IMR-90 (cell line): ENCODE data around the gene DDX20. TPM values are rescaled to one million over a fixed set of nuclear protein-coding genes. Genes with fewer than 3 reads are reported as not detected.

Experiments used
- ATAC-seq: fragments of 200-7000 bp; cut with Tn5 transposase; 2 replicates; pipeline ENCODE4 v1.9.1; 2020; ENCODE audit warnings: low read depth, mild to moderate bottlenecking, moderate library complexity
- BruUV-seq: library from RNA; stranded (reverse); fragments of 400-500 nt; replicated peaks from 2 replicates; lab custom pipeline; 2021; lab: Mats Ljungman, UMichigan
- CTCF ChIA-PET: fragments of 300-600 bp; formaldehyde crosslinking; extraction: SDS; loops from one replicate; lab custom pipeline; 2021; ENCODE audit warnings: antibody characterized with exemption; lab: Yijun Ruan, JAX
- POLR2A ChIA-PET: fragments of 300-600 bp; sonication (Branson Sonifier 250); formaldehyde crosslinking; loops from one replicate; lab custom pipeline; 2022; ENCODE audit warnings: antibody characterized with exemption; ENCODE audit not compliant: unreplicated experiment; lab: Charles Lee
- DNase-seq: peaks from one replicate; pipeline ENCODE4 v3.0.0; 2013
- H2AFZ ChIP-seq: replicated peaks from 2 replicates; pipeline ENCODE3; 2013; ENCODE audit warnings: low read length, mild to moderate bottlenecking; ENCODE audit not compliant: poor library complexity
- H2AK5ac ChIP-seq: 2 replicates; pipeline ENCODE4 v1.6.1; 2013; ENCODE audit warnings: low read depth, low read length, inconsistent platforms
- H2AK9ac ChIP-seq: replicated peaks from 2 replicates; pipeline ENCODE3; 2013; ENCODE audit warnings: mild to moderate bottlenecking, low read depth, low read length, moderate library complexity; ENCODE audit not compliant: poor library complexity
- H2BK120ac ChIP-seq: 2 replicates; pipeline ENCODE4 v1.6.1; 2013; ENCODE audit warnings: low read depth, low read length, inconsistent platforms
- H2BK15ac ChIP-seq: 3 replicates; pipeline ENCODE4 v1.6.1; 2013; ENCODE audit warnings: low read depth, low read length, inconsistent platforms
- H2BK20ac ChIP-seq: 2 replicates; pipeline ENCODE4 v1.6.1; 2013; ENCODE audit warnings: low read depth, mild to moderate bottlenecking, inconsistent platforms, low read length, moderate library complexity
- H2BK5ac ChIP-seq: 2 replicates; pipeline ENCODE4 v1.6.1; 2013; ENCODE audit warnings: mild to moderate bottlenecking, low read depth, low read length, inconsistent platforms; ENCODE audit not compliant: poor library complexity, severe bottlenecking
- H3K14ac ChIP-seq: replicated peaks from 2 replicates; pipeline ENCODE4 v1.6.1; 2013; ENCODE audit warnings: low read depth, low read length, inconsistent platforms
- H3K18ac ChIP-seq: 2 replicates; pipeline ENCODE4 v1.6.1; 2013; ENCODE audit warnings: low read depth, low read length, control low read depth
- H3K23ac ChIP-seq: 2 replicates; pipeline ENCODE4 v1.6.1; 2013; ENCODE audit warnings: low read depth, low read length, inconsistent platforms
- H3K27ac ChIP-seq: 2 replicates; pipeline ENCODE4 v1.5.1; 2013; ENCODE audit warnings: mild to moderate bottlenecking, control low read depth, low read length; ENCODE audit not compliant: insufficient read depth
- H3K27me3 ChIP-seq: 2 replicates; pipeline ENCODE4 v1.6.1; 2013; ENCODE audit warnings: low read length; ENCODE audit not compliant: control insufficient read depth, insufficient read depth
- H3K36me3 ChIP-seq: 2 replicates; pipeline ENCODE4 v1.6.1; 2013; ENCODE audit warnings: low read length, mixed read lengths; ENCODE audit not compliant: control insufficient read depth, insufficient read depth
- H3K4ac ChIP-seq: 2 replicates; pipeline ENCODE4 v1.6.1; 2013; ENCODE audit warnings: low read depth, low read length, inconsistent platforms
- H3K4me1 ChIP-seq: 2 replicates; pipeline ENCODE4 v1.6.1; 2013; ENCODE audit warnings: low read length, mixed read lengths; ENCODE audit not compliant: control insufficient read depth, insufficient read depth
- H3K4me2 ChIP-seq: 2 replicates; pipeline ENCODE4 v1.6.1; 2013; ENCODE audit warnings: low read depth, mild to moderate bottlenecking, control low read depth, low read length, moderate library complexity
- H3K4me3 ChIP-seq: 2 replicates; pipeline ENCODE4 v1.5.1; 2013; ENCODE audit warnings: low read depth, mild to moderate bottlenecking, control low read depth, low read length, moderate library complexity; ENCODE audit not compliant: insufficient read depth
- H3K56ac ChIP-seq: 2 replicates; pipeline ENCODE4 v1.6.1; 2013; ENCODE audit warnings: low read length, inconsistent platforms; ENCODE audit not compliant: insufficient read depth; ENCODE audit errors: extremely low read depth
- H3K79me1 ChIP-seq, 2 experiments: 2 replicates each; pipeline ENCODE4 v1.6.1; 2013; ENCODE audit warnings: low read length in 2 of 2, inconsistent platforms in 1 of 2, low read depth in 1 of 2
- H3K9ac ChIP-seq: 2 replicates; pipeline ENCODE4 v1.6.1; 2013; ENCODE audit warnings: low read depth, low read length, control low read depth
- H3K9me1 ChIP-seq: 2 replicates; pipeline ENCODE4 v1.6.1; 2013; ENCODE audit warnings: low read length, inconsistent platforms; ENCODE audit not compliant: insufficient read depth
- H3K9me3 ChIP-seq: 2 replicates; pipeline ENCODE4 v1.6.1; 2013; ENCODE audit warnings: low read length; ENCODE audit not compliant: control insufficient read depth, insufficient read depth
- H4K20me1 ChIP-seq: 2 replicates; pipeline ENCODE4 v1.6.1; 2013; ENCODE audit warnings: low read length, inconsistent platforms; ENCODE audit not compliant: insufficient read depth
- H4K5ac ChIP-seq: 2 replicates; pipeline ENCODE4 v1.6.1; 2013; ENCODE audit warnings: mild to moderate bottlenecking, low read depth, low read length, control low read depth
- H4K8ac ChIP-seq, 2 experiments: 2 replicates each; pipeline ENCODE4 v1.6.1; 2013; ENCODE audit warnings: low read depth in 2 of 2, low read length in 2 of 2, control low read depth in 1 of 2, inconsistent platforms in 1 of 2
- H4K91ac ChIP-seq: 2 replicates; pipeline ENCODE4 v1.6.1; 2013; ENCODE audit warnings: low read depth, low read length, inconsistent platforms; ENCODE audit not compliant: insufficient read depth
- BHLHE40 ChIP-seq: fragments of 150-350 bp; IDR thresholded peaks from 2 replicates; pipeline ENCODE4 v1.6.1; 2016; ENCODE audit warnings: mild to moderate bottlenecking, low read depth, low read length
- CEBPB ChIP-seq: IDR thresholded peaks from 2 replicates; pipeline ENCODE4 v1.6.1; 2012; ENCODE audit warnings: low read depth, low read length, improper control_type of control experiment
- CHD1 ChIP-seq: IDR thresholded peaks from 2 replicates; pipeline ENCODE4 v1.6.1; 2012; ENCODE audit warnings: low read depth, low read length, improper control_type of control experiment
- FOS ChIP-seq: fragments of 150-350 bp; IDR thresholded peaks from 2 replicates; pipeline ENCODE4 v1.6.1; 2016; ENCODE audit warnings: low read depth, low read length
- MAFK ChIP-seq: IDR thresholded peaks from 2 replicates; pipeline ENCODE4 v1.6.1; 2012; ENCODE audit warnings: low read depth, low read length, improper control_type of control experiment
- MXI1 ChIP-seq: IDR thresholded peaks from 2 replicates; pipeline ENCODE4 v1.6.1; 2012; ENCODE audit warnings: low read depth, mild to moderate bottlenecking, low read length, moderate library complexity, borderline replicate concordance
- NFE2L2 ChIP-seq: fragments of 150-350 bp; IDR thresholded peaks from 2 replicates; pipeline ENCODE4 v1.6.1; 2016; ENCODE audit warnings: low read depth, mild to moderate bottlenecking, low read length
- POLR2A ChIP-seq: IDR thresholded peaks from 2 replicates; pipeline ENCODE4 v1.6.1; 2012; ENCODE audit warnings: mild to moderate bottlenecking, low read depth, low read length
- RAD21 ChIP-seq: IDR thresholded peaks from 2 replicates; pipeline ENCODE4 v1.6.1; 2012; ENCODE audit warnings: low read length, improper control_type of control experiment
- RCOR1 ChIP-seq: IDR thresholded peaks from 2 replicates; pipeline ENCODE4 v1.6.1; 2012; ENCODE audit warnings: mild to moderate bottlenecking, low read length, improper control_type of control experiment; ENCODE audit not compliant: insufficient replicate concordance
- RFX5 ChIP-seq: IDR thresholded peaks from 2 replicates; pipeline ENCODE4 v1.8.0; 2012; ENCODE audit warnings: low read depth, mild to moderate bottlenecking, low read length, moderate library complexity
- SMC3 ChIP-seq: fragments of 150-350 bp; IDR thresholded peaks from 2 replicates; pipeline ENCODE4 v1.6.1; 2016; ENCODE audit warnings: low read depth, mild to moderate bottlenecking, antibody characterized with exemption, low read length, moderate library complexity
- WGBS, 2 experiments: methylation state at CpG; one replicate each; pipeline versions ENCODE4 v1.1.5 to v1.1.7; 2013; ENCODE audit warnings: missing lambda C conversion rate in 2 of 2; ENCODE audit not compliant: insufficient read length in 1 of 2; ENCODE audit errors: extremely low coverage in 2 of 2; 5-methylcytosine and 5-hydroxymethylcytosine counted together
- dilution Hi-C: fragments of 300-500 bp; cut with HindIII; formaldehyde crosslinking; loops from one replicate; pipeline ENCODE4 v1.14.3; 2018; ENCODE audit warnings: low sequenced_read_pairs; ENCODE audit not compliant: unreplicated experiment
- in situ Hi-C: fragments of 300-500 bp; cut with MboI; formaldehyde crosslinking; loops from 3 replicates; pipeline ENCODE4 v1.14.3; 2019; ENCODE audit warnings: low sequenced_read_pairs, inconsistent platforms, mixed read lengths
- intact Hi-C: fragments of 100-400 bp; cut with micrococcal nuclease; formaldehyde crosslinking; loops from 2 replicates; pipeline ENCODE4 v1.10.0; 2022
- polyA plus RNA-seq, 3 experiments: library from polyadenylated mRNA; depleted of rRNA; stranded (reverse); fragments of >200 nt; gene quantifications; 2 replicates each; pipeline ENCODE4 v1.2.3, GENCODE V29; 2012; ENCODE audit warnings: low replicate concordance in 1 of 3
- total RNA-seq: library from RNA; depleted of rRNA; stranded (reverse); fragments of >200 nt; gene quantifications from 2 replicates; pipeline ENCODE4 v1.2.3, GENCODE V29; 2012
- TF ChIP-seq, protein P1 (sequence below): fragments of 150-350 bp; IDR thresholded peaks from 2 replicates; pipeline ENCODE4 v1.6.1; 2017; ENCODE audit warnings: mild to moderate bottlenecking, antibody characterized with exemption, low read length, low read depth
- TF ChIP-seq, protein P2 (sequence below): conservative IDR thresholded peaks from 2 replicates; pipeline ENCODE4 v1.5.1; 2012; ENCODE audit warnings: mild to moderate bottlenecking, low read depth, low read length, improper control_type of control experiment
- TF ChIP-seq, protein P3 (sequence below): fragments of 150-350 bp; IDR thresholded peaks from 2 replicates; pipeline ENCODE4 v1.6.1; 2016; ENCODE audit warnings: low read depth, mild to moderate bottlenecking, low read length, moderate library complexity, borderline replicate concordance

Gene DDX20
- total and polyA plus RNA-seq, 2 of the 4 experiments (the other 2 are of a cell fraction): 5.7 to 10.9 TPM

DNA sequence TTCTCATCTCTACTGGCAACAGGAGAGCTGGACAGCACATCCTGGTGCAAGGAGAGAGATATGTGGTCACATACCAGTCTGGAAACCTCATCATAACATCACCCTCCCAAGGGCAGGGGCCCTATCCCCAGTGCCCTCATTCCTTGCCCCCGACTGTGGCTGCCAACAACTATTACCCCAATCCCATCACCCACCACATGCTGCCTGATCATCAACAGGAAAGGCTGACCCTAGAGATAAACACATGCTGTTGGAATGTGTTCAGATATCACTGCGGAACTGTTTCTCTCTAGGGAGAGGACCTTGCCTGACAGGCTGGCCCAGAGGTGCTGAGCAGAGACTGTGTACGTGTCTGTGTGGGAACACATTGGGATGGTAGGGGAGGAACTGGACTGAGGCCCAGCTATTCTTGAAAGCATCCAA is 12.0 kb upstream of the DDX20 start:
- DNase-seq (peak; percentile 84), ATAC-seq (peak; percentile 57)
- H3K4ac ChIP-seq: peak overlapping the region; percentile 95
- intact Hi-C loops: no loop called here
- no peak overlapping the region for H3K4me3 ChIP-seq
- peak overlapping the region; percentile 91; the same call in 1 of the 2 replicates for H3K23ac ChIP-seq
- dilution Hi-C loops: no loop called here
- peak overlapping the region; percentile 57 for H2AK5ac ChIP-seq
- no peaks in the 10 kb centered on the region for H3K27me3 ChIP-seq
- peak overlapping the region; percentile 19; the same call in 1 of the 2 replicates for H4K5ac ChIP-seq
- peak overlapping the region; percentile 5 for H3K18ac ChIP-seq
- POLR2A ChIA-PET: no interaction called here
- peaks cover 36% of the 10 kb centered on the region for H3K9me1 ChIP-seq
- CTCF ChIA-PET: interaction anchor here (2.4 to 2.5 kb wide), 2 partner anchors 29 to 262 kb away, joined by 7 to 13 read pairs; no protein-coding TSS in a partner anchor
- H3K9me3 ChIP-seq: no peaks in the 10 kb centered on the region
- peak overlapping the region; percentile 10; the same call in 1 of the 2 replicates for H3K14ac ChIP-seq
- peak overlapping the region; percentile 57 for H2BK120ac ChIP-seq
- H3K4me1 ChIP-seq: peaks cover 13% of the 10 kb centered on the region
- no TSS peak for BruUV-seq
- in situ Hi-C loops: no loop called here
- H3K36me3 ChIP-seq: no peaks in the 10 kb centered on the region
- no peak overlapping the region for H3K9ac ChIP-seq
- H2BK20ac ChIP-seq: peak overlapping the region; percentile 95
- peak overlapping the region; percentile 91; the same call in 2 of the 3 replicates for H2BK15ac ChIP-seq
- H2AFZ ChIP-seq: peak overlapping the region; percentile 73
- H2AK9ac ChIP-seq: peak overlapping the region; percentile 56
- peak overlapping the region; percentile 54; the same call in 1 of the 2 replicates for H3K56ac ChIP-seq
- 36% methylated on average over 1 of the region's 3 CpGs; no CpG with 5 or more reads in 1 of the 2 experiments for WGBS, 2 experiments
- peaks cover 0 to 7% of the 10 kb centered on the region in 2 experiments; a peak in 1 of 4 replicates for H3K79me1 ChIP-seq
- peak overlapping the region; percentile 70 for H2BK5ac ChIP-seq
- peaks cover 10% of the 10 kb centered on the region; the same call in 1 of the 2 replicates for H4K20me1 ChIP-seq
- peak overlapping the region; percentile 37; the same call in 1 of the 2 replicates for H3K4me2 ChIP-seq
- peak overlapping the region; percentile 36 to 56; a peak in 2 of 4 replicates for H4K8ac ChIP-seq
- H4K91ac ChIP-seq: peak overlapping the region; percentile 77
- H3K27ac ChIP-seq: peak overlapping the region; percentile 70
- peak; percentile 63; the same call in 1 of the 2 replicates for TF ChIP-seq MXI1
- TF ChIP-seq RAD21: no peak
- TF ChIP-seq, protein P1, sequence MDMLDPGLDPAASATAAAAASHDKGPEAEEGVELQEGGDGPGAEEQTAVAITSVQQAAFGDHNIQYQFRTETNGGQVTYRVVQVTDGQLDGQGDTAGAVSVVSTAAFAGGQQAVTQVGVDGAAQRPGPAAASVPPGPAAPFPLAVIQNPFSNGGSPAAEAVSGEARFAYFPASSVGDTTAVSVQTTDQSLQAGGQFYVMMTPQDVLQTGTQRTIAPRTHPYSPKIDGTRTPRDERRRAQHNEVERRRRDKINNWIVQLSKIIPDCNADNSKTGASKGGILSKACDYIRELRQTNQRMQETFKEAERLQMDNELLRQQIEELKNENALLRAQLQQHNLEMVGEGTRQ: peak; percentile 37; the same call in 1 of the 2 replicates
- peak; percentile 86 for TF ChIP-seq RCOR1
- TF ChIP-seq NFE2L2: no peak
- TF ChIP-seq BHLHE40: peak; percentile 71
- peak; percentile 50; the same call in 1 of the 2 replicates for TF ChIP-seq CEBPB
- no peak for TF ChIP-seq MAFK
- peak; percentile 5; the same call in 1 of the 2 replicates for TF ChIP-seq POLR2A
- TF ChIP-seq, protein P2, sequence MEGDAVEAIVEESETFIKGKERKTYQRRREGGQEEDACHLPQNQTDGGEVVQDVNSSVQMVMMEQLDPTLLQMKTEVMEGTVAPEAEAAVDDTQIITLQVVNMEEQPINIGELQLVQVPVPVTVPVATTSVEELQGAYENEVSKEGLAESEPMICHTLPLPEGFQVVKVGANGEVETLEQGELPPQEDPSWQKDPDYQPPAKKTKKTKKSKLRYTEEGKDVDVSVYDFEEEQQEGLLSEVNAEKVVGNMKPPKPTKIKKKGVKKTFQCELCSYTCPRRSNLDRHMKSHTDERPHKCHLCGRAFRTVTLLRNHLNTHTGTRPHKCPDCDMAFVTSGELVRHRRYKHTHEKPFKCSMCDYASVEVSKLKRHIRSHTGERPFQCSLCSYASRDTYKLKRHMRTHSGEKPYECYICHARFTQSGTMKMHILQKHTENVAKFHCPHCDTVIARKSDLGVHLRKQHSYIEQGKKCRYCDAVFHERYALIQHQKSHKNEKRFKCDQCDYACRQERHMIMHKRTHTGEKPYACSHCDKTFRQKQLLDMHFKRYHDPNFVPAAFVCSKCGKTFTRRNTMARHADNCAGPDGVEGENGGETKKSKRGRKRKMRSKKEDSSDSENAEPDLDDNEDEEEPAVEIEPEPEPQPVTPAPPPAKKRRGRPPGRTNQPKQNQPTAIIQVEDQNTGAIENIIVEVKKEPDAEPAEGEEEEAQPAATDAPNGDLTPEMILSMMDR: no peak
- no peak for TF ChIP-seq CHD1
- TF ChIP-seq, protein P3, sequence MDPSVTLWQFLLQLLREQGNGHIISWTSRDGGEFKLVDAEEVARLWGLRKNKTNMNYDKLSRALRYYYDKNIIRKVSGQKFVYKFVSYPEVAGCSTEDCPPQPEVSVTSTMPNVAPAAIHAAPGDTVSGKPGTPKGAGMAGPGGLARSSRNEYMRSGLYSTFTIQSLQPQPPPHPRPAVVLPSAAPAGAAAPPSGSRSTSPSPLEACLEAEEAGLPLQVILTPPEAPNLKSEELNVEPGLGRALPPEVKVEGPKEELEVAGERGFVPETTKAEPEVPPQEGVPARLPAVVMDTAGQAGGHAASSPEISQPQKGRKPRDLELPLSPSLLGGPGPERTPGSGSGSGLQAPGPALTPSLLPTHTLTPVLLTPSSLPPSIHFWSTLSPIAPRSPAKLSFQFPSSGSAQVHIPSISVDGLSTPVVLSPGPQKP: no peak
- TF ChIP-seq SMC3: no peak
- no peak for TF ChIP-seq RFX5
- TF ChIP-seq FOS: 0 out of 2 replicates have a peak, but pooled peaks have one; percentile 32
